Left lung (tissue), 10 donors: ENCODE results near the gene RIPOR3. TPM values are rescaled to one million over a fixed set of nuclear protein-coding genes. Genes with fewer than 3 reads are reported as not detected.

ENCODE experiments used
- ATAC-seq: fragments of 200-7000 bp; cut with Tn5 transposase; one replicate; pipeline ENCODE4 v1.9.1; 2020; ENCODE audit warnings: moderate library complexity
- DNase-seq, 4 donors: peaks; one replicate each; pipeline ENCODE4 v3.0.0-alpha.2; 2013 to 2020
- H3K27ac ChIP-seq, 2 donors: fragments of 200-600 bp; sonication (generic) in 1 of 2; one replicate each; pipeline versions ENCODE4 v1.5.0 to v1.8.0; 2020 to 2021
- H3K27me3 ChIP-seq, 2 donors: fragments of 200-600 bp; sonication (generic) in 1 of 2; one replicate each; pipeline versions ENCODE4 v1.5.0 to v1.8.0; 2020 to 2021
- H3K36me3 ChIP-seq, 2 donors: fragments of 200-600 bp; sonication (generic) in 1 of 2; one replicate each; pipeline versions ENCODE4 v1.5.0 to v1.8.0; 2020 to 2021
- H3K4me1 ChIP-seq, 2 donors: fragments of 200-600 bp; one replicate each; pipeline ENCODE4 v1.8.0; 2021
- H3K4me3 ChIP-seq, 2 donors: fragments of 200-600 bp; sonication (generic) in 1 of 2; one replicate each; pipeline versions ENCODE4 v1.5.0 to v1.8.0; 2020 to 2021; ENCODE audit warnings: mild to moderate bottlenecking in 1 of 2
- H3K9me3 ChIP-seq, 2 donors: fragments of 200-600 bp; sonication (generic) in 1 of 2; one replicate each; pipeline versions ENCODE4 v1.5.0 to v1.8.0; 2020 to 2021
- intact Hi-C, 2 donors: fragments of 100-400 bp; cut with DNase I; formaldehyde crosslinking; loops; one replicate each; pipeline versions ENCODE4 v1.11.2 to v1.14.2; 2022
- polyA plus RNA-seq, 6 donors: library from polyadenylated mRNA; unstranded; fragments of 120-200 nt; gene quantifications; one replicate each; pipeline ENCODE4 v1.2.1, GENCODE V29; 2013; ENCODE audit not compliant: insufficient read length in 6 of 6
- total RNA-seq, 2 donors: library from RNA; stranded (reverse); fragmentation: NEBNext Ultra II Directional; extraction: Animal tissue kit (Norgen Biotek cat#: 25700); gene quantifications; one replicate each; pipeline ENCODE4 v1.2.1, GENCODE V29; 2021
- TF ChIP-seq, protein P1 (sequence below), 2 donors: fragments of 200-600 bp; sonication (generic) in 1 of 2; IDR thresholded peaks; one replicate each; pipeline versions ENCODE4 v1.5.0 to v1.8.0; 2021; ENCODE audit warnings: antibody characterized with exemption in 2 of 2
- donor health status: DM: no; HTN: yes; CAD: no.
- donor health status: DM: no; HTN: no; CAD: no.

The RIPOR3 gene
- total and polyA plus RNA-seq, 8 donors: 2.0 to 7.0 (median 2.8) TPM

DNA sequence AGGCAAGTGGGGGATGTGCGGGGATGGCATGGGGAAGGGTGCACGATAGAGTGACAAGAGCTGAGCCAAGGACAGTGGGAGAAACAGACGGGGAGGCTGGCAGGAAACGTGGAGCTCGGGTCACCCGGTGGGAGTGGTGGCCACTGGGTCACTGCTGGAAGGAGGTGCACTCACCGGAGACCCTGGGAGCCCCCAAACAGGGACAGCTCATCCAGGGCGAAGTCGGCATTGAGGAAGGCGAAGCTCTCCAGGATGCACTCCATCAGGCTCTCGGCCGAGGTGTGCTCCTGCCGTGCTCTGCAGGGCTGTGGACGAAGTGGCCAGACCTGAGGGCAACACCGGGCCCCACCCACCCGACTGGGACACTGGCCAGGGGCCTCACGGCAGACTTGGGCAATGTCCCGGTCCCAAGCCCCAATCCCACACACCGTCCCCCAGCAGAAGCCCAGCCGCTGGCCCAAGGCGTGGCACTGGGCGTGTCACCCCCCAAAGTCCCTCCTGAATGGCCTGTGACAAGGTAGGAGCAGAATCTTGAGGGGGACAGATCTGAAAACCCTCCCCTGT is 93.9 kb downstream of the RIPOR3 start:
- TF ChIP-seq, protein P1, sequence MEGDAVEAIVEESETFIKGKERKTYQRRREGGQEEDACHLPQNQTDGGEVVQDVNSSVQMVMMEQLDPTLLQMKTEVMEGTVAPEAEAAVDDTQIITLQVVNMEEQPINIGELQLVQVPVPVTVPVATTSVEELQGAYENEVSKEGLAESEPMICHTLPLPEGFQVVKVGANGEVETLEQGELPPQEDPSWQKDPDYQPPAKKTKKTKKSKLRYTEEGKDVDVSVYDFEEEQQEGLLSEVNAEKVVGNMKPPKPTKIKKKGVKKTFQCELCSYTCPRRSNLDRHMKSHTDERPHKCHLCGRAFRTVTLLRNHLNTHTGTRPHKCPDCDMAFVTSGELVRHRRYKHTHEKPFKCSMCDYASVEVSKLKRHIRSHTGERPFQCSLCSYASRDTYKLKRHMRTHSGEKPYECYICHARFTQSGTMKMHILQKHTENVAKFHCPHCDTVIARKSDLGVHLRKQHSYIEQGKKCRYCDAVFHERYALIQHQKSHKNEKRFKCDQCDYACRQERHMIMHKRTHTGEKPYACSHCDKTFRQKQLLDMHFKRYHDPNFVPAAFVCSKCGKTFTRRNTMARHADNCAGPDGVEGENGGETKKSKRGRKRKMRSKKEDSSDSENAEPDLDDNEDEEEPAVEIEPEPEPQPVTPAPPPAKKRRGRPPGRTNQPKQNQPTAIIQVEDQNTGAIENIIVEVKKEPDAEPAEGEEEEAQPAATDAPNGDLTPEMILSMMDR (IDR thresholded peaks at IDR 0.05): no peak
- Histone ChIP-seq H3K27me3 (no peaks in the 10 kb centered on the region), H3K9me3 (no peaks in the 10 kb centered on the region), H3K27ac (no peak overlapping the region), H3K36me3 (peaks cover 0 to 10% of the 10 kb centered on the region in 2 donors), H3K4me1 (peaks cover under 1 to 17% of the 10 kb centered on the region in 2 donors), H3K4me3 (no peak overlapping the region)
- DNase-seq: peak in 1 of 4 donors; percentile 76
- ATAC-seq: peak; percentile 22
- intact Hi-C loops: no loop called here

DNA sequence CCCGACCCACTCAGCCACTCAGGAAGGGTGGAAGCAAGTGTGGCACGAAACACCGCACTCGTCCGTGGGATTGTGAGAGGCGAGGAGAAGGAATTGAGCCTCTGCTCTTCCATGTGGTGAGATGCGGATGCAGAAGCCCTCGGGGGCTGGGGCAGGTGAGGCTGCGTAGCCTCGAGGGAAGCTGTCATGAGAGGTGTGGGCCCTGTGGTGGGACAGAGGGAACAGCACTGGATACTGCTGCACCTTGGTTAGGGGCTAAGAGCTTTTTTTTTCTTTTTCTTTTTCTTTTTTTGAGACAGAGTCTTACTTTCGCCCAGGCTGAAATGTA is 94.7 kb downstream of the RIPOR3 start:
- intact Hi-C loops: no loop called here
- Histone ChIP-seq H3K4me3 (no peak overlapping the region), H3K9me3 (no peaks in the 10 kb centered on the region), H3K36me3 (peaks cover 0 to 13% of the 10 kb centered on the region in 2 donors), H3K4me1 (peaks cover 7 to 26% of the 10 kb centered on the region in 2 donors), H3K27ac (no peak overlapping the region), H3K27me3 (no peaks in the 10 kb centered on the region)
- ATAC-seq (no peak), DNase-seq (peak in 1 of 4 donors; percentile 66)
- TF ChIP-seq, protein P1 (IDR thresholded peaks at IDR 0.05): no peak

DNA sequence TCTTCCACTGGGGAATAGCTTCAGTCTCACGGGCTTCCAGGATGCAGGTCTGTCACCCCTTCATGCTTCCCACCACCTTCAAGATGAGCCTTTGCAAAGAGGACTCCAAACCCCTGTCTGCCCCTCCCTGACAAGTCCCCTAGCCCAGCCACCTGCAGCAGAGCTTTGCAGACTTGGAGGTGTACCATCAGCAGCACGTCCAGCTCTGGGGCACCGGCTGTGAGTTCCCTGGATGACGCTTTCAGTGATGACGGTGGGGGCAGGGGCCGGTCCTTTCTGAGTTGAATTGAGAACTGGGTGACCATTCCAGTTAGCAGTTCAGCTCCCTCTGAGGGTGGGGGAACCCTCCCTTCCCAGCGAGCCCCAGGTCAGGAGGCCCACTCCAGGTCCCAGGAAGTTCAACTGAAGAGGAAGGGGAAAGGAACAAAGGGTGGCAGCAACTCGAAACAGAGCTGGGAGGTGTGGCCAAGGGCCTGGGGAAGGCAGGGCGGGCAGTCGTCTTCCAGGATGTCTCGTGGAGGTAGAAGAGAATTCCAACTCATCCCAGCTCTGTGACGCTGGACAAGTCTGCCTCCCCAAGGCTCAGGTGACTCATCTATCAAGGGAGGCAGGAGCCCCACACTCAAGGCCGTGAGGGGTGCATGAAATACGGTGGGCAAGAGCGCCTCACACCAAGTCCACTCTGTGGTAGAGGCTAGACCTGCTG is 95.2 kb downstream of the RIPOR3 start:
- Histone ChIP-seq H3K9me3 (no peaks in the 10 kb centered on the region), H3K27me3 (no peaks in the 10 kb centered on the region), H3K27ac (no peak overlapping the region), H3K4me1 (peaks cover 7 to 29% of the 10 kb centered on the region in 2 donors), H3K36me3 (peaks cover 0 to 16% of the 10 kb centered on the region in 2 donors), H3K4me3 (no peak overlapping the region)
- TF ChIP-seq, protein P1 (IDR thresholded peaks at IDR 0.05): no peak
- DNase-seq (peak in 2 of 4 donors; percentile 24 to 58), ATAC-seq (peak; percentile 30)
- intact Hi-C loops: no loop called here

DNA sequence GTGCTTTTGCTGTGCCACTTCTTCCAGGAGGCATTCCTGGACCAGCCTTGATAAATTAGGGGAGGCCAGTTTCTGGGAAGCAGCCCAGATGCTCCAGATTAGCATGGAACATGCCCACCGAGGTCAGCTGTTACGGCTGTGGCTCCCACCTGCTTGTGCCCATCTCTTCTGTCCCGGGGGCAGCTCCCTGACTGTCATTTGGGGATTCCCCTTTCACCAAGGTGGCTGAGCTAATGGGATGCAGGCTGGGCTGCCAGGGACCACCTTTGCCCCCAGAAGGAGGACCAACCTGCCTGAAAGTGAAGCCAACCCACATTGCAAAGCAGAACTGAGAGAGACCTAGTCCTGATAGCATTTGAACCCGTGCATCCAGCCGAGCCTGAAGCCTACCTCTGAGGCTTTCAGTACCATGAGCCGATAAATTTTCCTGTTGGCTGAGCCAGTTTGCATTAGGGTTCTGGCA is 95.9 kb downstream of the RIPOR3 start:
- intact Hi-C loops: no loop called here
- ATAC-seq: no peak
- Histone ChIP-seq H3K36me3 (peaks cover 0 to 18% of the 10 kb centered on the region in 2 donors), H3K27me3 (no peaks in the 10 kb centered on the region), H3K4me3 (no peak overlapping the region), H3K9me3 (no peaks in the 10 kb centered on the region), H3K4me1 (peaks cover 7 to 29% of the 10 kb centered on the region in 2 donors), H3K27ac (no peak overlapping the region)
- DNase-seq: peak in 1 of 4 donors; percentile 39
- TF ChIP-seq, protein P1 (IDR thresholded peaks at IDR 0.05): no peak

DNA sequence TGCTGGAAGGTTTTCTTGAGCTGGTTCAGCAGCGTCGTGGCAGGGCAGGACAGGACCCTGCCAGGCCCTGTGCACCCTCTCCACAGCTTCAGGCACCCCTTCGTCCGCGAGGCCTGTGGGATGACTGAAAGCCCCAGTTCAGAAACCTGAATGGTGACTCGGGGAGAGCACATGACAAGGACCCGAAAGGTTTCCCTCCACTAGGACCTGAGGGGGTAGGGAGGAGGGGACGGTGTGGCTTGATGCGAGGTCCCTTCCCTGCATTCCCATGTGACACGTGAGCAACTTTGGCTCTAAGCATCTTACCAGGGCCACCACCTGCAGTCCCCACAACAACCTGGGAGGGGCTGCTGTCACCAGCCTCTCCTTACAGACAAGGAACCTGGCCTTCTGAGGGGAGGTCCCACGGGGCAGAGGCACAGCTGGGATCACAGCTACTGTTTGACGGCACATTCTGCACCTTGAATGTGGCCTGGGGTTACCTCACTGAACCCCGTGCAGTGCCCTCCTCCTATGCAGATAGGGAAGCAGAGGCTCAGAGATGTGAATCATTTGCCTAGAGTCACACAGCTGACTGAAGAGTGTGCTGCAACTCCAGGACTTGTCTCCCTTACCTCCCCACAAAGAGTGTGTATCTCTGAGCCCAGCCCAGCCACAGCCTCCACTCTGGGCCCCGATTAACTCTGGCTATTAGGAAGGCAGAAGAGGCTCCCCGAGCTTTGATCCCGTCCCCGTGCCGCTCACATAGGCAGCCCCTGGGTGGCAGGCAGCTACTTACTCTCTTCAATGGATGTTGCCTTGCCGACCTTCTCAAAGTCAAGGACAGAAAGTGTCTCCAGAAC is 96.5 kb downstream of the RIPOR3 start:
- peak; percentile 2 for ATAC-seq
- H3K4me1 ChIP-seq: peaks cover 7 to 29% of the 10 kb centered on the region in 2 donors
- H3K4me3 ChIP-seq: no peak overlapping the region
- TF ChIP-seq, protein P1 (IDR thresholded peaks at IDR 0.05): no peak
- H3K9me3 ChIP-seq: no peaks in the 10 kb centered on the region
- no peaks in the 10 kb centered on the region for H3K27me3 ChIP-seq
- H3K27ac ChIP-seq: no peak overlapping the region
- peak in 1 of 4 donors; percentile 59 for DNase-seq
- intact Hi-C loops: no loop called here
- H3K36me3 ChIP-seq: peaks cover 0 to 24% of the 10 kb centered on the region in 2 donors
